Lower lobe of right lung (tissue), 2 donors: ENCODE measurements around the gene NAPSA. TPM values are rescaled to one million over a fixed set of nuclear protein-coding genes. Genes with fewer than 3 reads are reported as not detected.

Experiments used
- ATAC-seq, 2 donors: fragments of 200-7000 bp; cut with Tn5 transposase; one replicate each; pipeline ENCODE4 v1.9.1; 2020 to 2022; ENCODE audit warnings: mild to moderate bottlenecking in 2 of 2, moderate library complexity in 2 of 2
- DNase-seq: peaks from one replicate; pipeline ENCODE4 v3.0.0-alpha.2; 2020
- H3K27ac ChIP-seq: fragments of 200-600 bp; one replicate; pipeline ENCODE4 v1.8.0; 2022
- H3K27me3 ChIP-seq: fragments of 200-600 bp; one replicate; pipeline ENCODE4 v1.8.0; 2022; ENCODE audit warnings: low read depth
- H3K36me3 ChIP-seq: fragments of 200-600 bp; one replicate; pipeline ENCODE4 v1.8.0; 2022; ENCODE audit warnings: mild to moderate bottlenecking
- H3K4me1 ChIP-seq: fragments of 200-600 bp; one replicate; pipeline ENCODE4 v1.8.0; 2022
- H3K4me3 ChIP-seq: fragments of 200-600 bp; one replicate; pipeline ENCODE4 v1.8.0; 2022; ENCODE audit warnings: mild to moderate bottlenecking
- H3K9me3 ChIP-seq: fragments of 200-600 bp; one replicate; pipeline ENCODE4 v1.8.0; 2022
- intact Hi-C: fragments of 100-400 bp; cut with DNase I; formaldehyde crosslinking; loops from one replicate; pipeline ENCODE4 v1.11.0; 2022
- total RNA-seq: library from RNA; stranded (reverse); fragmentation: NEBNext Ultra II Directional; extraction: Animal tissue kit (Norgen Biotek cat#: 25700); gene quantifications from one replicate; pipeline ENCODE4 v1.2.1, GENCODE V29; 2021
- TF ChIP-seq, protein P1 (sequence below): fragments of 200-600 bp; IDR thresholded peaks from one replicate; pipeline ENCODE4 v1.8.0; 2022; ENCODE audit warnings: antibody characterized with exemption, mild to moderate bottlenecking
- donor health status: DM: no; HTN: yes; CAD: no; lungs with severe emphysema.

The NAPSA gene
- total RNA-seq, 1 donor from 2014 or later, result 1,633 TPM

DNA sequence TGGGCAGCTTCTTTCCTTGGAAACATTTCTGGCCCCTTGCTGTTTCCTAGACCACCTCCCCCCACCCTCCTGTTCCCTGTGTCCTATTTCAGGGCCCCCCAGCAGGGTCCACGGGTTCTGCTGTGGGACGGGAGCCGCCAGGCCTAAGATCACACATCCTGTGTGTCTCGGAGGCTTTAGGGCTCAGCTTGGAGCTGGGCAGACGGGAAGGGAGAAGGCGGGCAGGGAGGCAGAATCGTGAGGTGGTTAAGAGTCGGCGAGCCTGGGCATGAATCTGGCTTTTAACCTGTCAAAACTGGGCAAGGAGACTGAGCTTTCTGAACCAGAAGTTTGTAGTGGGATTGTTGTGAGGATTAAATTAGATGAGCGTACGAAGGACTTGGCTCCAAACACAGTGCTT, 41.1 kb downstream of the NAPSA start:
- no peak for DNase-seq
- Histone ChIP-seq H3K36me3 (no peaks in the 10 kb centered on the region), H3K9me3 (no peaks in the 10 kb centered on the region), H3K4me3 (no peak overlapping the region), H3K4me1 (peaks cover 11% of the 10 kb centered on the region), H3K27ac (no peak overlapping the region), H3K27me3 (peaks cover 20% of the 10 kb centered on the region)
- no peak for ATAC-seq
- TF ChIP-seq, protein P1, sequence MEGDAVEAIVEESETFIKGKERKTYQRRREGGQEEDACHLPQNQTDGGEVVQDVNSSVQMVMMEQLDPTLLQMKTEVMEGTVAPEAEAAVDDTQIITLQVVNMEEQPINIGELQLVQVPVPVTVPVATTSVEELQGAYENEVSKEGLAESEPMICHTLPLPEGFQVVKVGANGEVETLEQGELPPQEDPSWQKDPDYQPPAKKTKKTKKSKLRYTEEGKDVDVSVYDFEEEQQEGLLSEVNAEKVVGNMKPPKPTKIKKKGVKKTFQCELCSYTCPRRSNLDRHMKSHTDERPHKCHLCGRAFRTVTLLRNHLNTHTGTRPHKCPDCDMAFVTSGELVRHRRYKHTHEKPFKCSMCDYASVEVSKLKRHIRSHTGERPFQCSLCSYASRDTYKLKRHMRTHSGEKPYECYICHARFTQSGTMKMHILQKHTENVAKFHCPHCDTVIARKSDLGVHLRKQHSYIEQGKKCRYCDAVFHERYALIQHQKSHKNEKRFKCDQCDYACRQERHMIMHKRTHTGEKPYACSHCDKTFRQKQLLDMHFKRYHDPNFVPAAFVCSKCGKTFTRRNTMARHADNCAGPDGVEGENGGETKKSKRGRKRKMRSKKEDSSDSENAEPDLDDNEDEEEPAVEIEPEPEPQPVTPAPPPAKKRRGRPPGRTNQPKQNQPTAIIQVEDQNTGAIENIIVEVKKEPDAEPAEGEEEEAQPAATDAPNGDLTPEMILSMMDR, result no peak
- intact Hi-C loops, result no loop called here

DNA sequence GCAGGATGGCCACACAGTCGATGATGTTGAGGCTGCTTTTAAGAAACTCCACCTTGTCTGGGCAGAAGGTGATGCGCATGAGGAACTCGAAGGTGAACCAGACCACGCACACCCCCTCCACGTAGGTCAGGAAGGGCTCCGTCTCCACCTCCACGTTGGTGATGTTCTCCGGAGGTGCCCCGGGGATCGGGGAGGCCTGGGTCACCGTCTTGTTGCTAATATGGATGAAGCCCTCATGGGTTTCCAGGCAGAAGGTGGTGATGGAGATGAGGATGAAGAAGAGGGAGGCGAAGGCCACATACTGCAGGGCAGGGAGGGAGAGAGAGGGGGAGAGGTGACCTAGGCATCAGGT, 41.7 kb downstream of the NAPSA start:
- no peak overlapping the region for H3K4me3 ChIP-seq
- no peak overlapping the region for H3K27ac ChIP-seq
- ATAC-seq (no peak), DNase-seq (no peak)
- no peaks in the 10 kb centered on the region for H3K36me3 ChIP-seq
- H3K27me3 ChIP-seq, result peaks cover 20% of the 10 kb centered on the region
- intact Hi-C loops, result no loop called here
- no peaks in the 10 kb centered on the region for H3K9me3 ChIP-seq
- H3K4me1 ChIP-seq, result peaks cover 10% of the 10 kb centered on the region
- TF ChIP-seq, protein P1, result no peak

GRCh38 chr19:50322931-50323781, 42.3 kb downstream of the NAPSA start:
- TF ChIP-seq, protein P1, result no peak
- no peak overlapping the region for H3K27ac ChIP-seq
- H3K9me3 ChIP-seq, result no peaks in the 10 kb centered on the region
- H3K4me1 ChIP-seq, result peaks cover 10% of the 10 kb centered on the region
- DNase-seq (no peak), ATAC-seq (no peak)
- H3K4me3 ChIP-seq, result no peak overlapping the region
- H3K36me3 ChIP-seq, result no peaks in the 10 kb centered on the region
- peaks cover 17% of the 10 kb centered on the region for H3K27me3 ChIP-seq
- intact Hi-C loops, result no loop called here

- no peaks in the 10 kb centered on the region for H3K36me3 ChIP-seq
- DNase-seq (no peak), ATAC-seq (no peak)
- TF ChIP-seq, protein P1, result no peak
- H3K9me3 ChIP-seq, result no peaks in the 10 kb centered on the region
- intact Hi-C loops, result no loop called here
- H3K4me1 ChIP-seq, result peaks cover 10% of the 10 kb centered on the region
- no peak overlapping the region for H3K4me3 ChIP-seq
- H3K27ac ChIP-seq, result no peak overlapping the region
- H3K27me3 ChIP-seq, result peaks cover 10% of the 10 kb centered on the region
Measured at GRCh38 chr19:50322234-50322633, 43.2 kb downstream of the NAPSA start.

GRCh38 chr19:50321831-50322230, 43.6 kb downstream of the NAPSA start:
- Histone ChIP-seq H3K27ac (no peak overlapping the region), H3K4me1 (peaks cover 10% of the 10 kb centered on the region), H3K36me3 (no peaks in the 10 kb centered on the region), H3K9me3 (no peaks in the 10 kb centered on the region), H3K27me3 (peaks cover 6% of the 10 kb centered on the region), H3K4me3 (no peak overlapping the region)
- intact Hi-C loops, result no loop called here
- TF ChIP-seq, protein P1, result no peak
- no peak for ATAC-seq
- no peak for DNase-seq
